Measurements from ENCODE around the gene ODAD4.

ODAD4 gene

DNA sequence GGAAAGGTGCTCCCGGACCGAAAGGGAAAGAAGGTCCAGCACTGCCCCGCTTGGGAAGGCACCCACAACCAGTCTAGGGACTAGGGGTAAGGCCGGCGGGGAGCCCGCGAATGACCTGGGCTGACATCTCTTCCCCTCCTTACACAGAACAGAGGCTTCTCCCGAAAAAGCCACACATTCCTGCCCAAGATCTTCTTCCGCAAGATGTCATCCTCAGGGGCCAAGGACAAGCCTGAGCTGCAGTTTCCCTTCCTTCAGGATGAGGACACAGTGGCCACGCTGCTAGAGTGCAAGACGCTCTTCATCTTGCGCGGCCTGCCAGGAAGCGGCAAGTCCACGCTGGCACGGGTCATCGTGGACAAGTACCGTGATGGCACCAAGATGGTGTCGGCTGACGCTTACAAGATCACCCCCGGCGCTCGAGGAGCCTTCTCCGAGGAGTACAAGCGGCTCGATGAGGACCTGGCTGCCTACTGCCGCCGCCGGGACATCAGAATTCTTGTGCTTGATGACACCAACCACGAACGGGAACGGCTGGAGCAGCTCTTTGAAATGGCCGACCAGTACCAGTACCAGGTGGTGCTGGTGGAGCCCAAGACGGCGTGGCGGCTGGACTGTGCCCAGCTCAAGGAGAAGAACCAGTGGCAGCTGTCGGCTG lies 37.6 kb downstream of the ODAD4 start:
- DNase-seq (ENCODE audit: low spot score) = no peak
- in situ Hi-C loops (cut with MboI; ENCODE audit: low sequenced_read_pairs, unreplicated experiment) = loop anchor here (10.0 kb wide), 1 partner anchor 147 kb away; the partner anchor contains the start of gene DHX58
- no peak for TF ChIP-seq CTCF (IDR thresholded peaks at IDR 0.05; ENCODE audit: borderline replicate concordance, control extremely low read depth, extremely low read depth, insufficient read depth, missing control alignments)

- DNase-seq (ENCODE audit: low spot score) = no peak
- no peak for TF ChIP-seq CTCF (IDR thresholded peaks at IDR 0.05; ENCODE audit: borderline replicate concordance, control extremely low read depth, extremely low read depth, insufficient read depth, missing control alignments)
- in situ Hi-C loops (cut with MboI; ENCODE audit: low sequenced_read_pairs, unreplicated experiment) = loop anchor here (10.0 kb wide), 1 partner anchor 146 kb away; the partner anchor contains the start of gene DHX58
Measured at GRCh38 chr17:41968676-41969075, 38.3 kb downstream of the ODAD4 start.

GRCh38 chr17:41970901-41971331 lies 40.5 kb downstream of the ODAD4 start:
- no peak for DNase-seq (ENCODE audit: low spot score)
- no peak for TF ChIP-seq CTCF (IDR thresholded peaks at IDR 0.05; ENCODE audit: borderline replicate concordance, control extremely low read depth, extremely low read depth, insufficient read depth, missing control alignments)
- in situ Hi-C loops (cut with MboI; ENCODE audit: low sequenced_read_pairs, unreplicated experiment) = no loop called here

GRCh38 chr17:41971721-41972523 lies 41.5 kb downstream of the ODAD4 start:
- DNase-seq (ENCODE audit: low spot score) = no peak
- TF ChIP-seq CTCF (IDR thresholded peaks at IDR 0.05; ENCODE audit: borderline replicate concordance, control extremely low read depth, extremely low read depth, insufficient read depth, missing control alignments) = no peak
- in situ Hi-C loops (cut with MboI; ENCODE audit: low sequenced_read_pairs, unreplicated experiment) = no loop called here

DNA sequence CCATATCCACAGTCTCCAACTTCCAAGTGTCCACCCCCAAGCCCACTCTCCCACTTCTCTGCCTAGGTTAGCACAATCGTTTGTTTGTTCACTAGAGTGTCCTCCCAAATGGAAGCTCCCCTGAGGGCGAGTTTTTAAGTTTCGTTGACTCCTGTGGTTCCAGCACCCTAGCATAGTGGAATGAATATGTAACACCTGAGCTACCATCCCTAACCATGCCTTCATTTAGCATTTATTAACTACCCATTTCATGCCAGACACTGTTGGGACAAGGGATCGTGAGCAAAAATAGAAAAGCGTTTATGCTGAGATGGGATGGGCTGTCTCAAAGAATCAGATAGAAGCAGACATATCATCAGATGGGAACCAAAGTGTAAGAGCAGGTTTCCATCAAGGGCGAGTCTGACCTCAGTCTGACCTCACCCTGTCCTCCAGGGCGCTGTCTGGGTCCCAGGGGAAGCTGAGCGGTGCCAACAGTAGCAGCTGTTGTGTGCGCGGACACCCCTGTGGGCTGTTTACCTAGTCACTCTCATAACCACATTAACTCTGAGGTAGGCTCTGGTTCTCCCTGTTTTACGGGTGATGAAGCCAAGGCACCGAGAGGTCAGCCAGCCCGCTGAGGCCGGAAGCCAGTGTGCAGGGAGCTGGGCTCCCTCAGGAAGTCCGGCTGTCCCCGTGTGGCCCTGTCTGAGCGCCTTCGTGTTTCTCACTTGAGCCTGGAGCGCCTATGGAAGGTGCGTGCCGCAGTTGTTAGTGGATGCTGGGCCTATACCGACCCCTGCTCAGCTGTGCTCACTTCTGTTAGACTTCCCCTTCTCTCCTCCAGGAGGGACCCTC lies 42.4 kb downstream of the ODAD4 start:
- no peak for TF ChIP-seq CTCF (IDR thresholded peaks at IDR 0.05; ENCODE audit: borderline replicate concordance, control extremely low read depth, extremely low read depth, insufficient read depth, missing control alignments)
- DNase-seq (ENCODE audit: low spot score) = no peak
- in situ Hi-C loops (cut with MboI; ENCODE audit: low sequenced_read_pairs, unreplicated experiment) = no loop called here

- in situ Hi-C loops (cut with MboI; ENCODE audit: low sequenced_read_pairs, unreplicated experiment) = no loop called here
- DNase-seq (ENCODE audit: low spot score) = no peak
- TF ChIP-seq CTCF (IDR thresholded peaks at IDR 0.05; ENCODE audit: borderline replicate concordance, control extremely low read depth, extremely low read depth, insufficient read depth, missing control alignments) = no peak
Measured at GRCh38 chr17:41973408-41973811, 43.0 kb downstream of the ODAD4 start.

All from GM13976 (cell line).